NCI-H2196 (cell line): ENCODE measurements around the gene FBXL12.
"Not testable (repeated sequence)": the region's sequence is repeated elsewhere in the genome, so short reads cannot be mapped to it uniquely, and the experiment has no call there.

Experiments
- DNase-seq: peaks from one replicate; lab custom pipeline; 2025; ENCODE audit not compliant: unreplicated experiment; lab: John Stamatoyannopoulos, UW

Gene FBXL12

DNA sequence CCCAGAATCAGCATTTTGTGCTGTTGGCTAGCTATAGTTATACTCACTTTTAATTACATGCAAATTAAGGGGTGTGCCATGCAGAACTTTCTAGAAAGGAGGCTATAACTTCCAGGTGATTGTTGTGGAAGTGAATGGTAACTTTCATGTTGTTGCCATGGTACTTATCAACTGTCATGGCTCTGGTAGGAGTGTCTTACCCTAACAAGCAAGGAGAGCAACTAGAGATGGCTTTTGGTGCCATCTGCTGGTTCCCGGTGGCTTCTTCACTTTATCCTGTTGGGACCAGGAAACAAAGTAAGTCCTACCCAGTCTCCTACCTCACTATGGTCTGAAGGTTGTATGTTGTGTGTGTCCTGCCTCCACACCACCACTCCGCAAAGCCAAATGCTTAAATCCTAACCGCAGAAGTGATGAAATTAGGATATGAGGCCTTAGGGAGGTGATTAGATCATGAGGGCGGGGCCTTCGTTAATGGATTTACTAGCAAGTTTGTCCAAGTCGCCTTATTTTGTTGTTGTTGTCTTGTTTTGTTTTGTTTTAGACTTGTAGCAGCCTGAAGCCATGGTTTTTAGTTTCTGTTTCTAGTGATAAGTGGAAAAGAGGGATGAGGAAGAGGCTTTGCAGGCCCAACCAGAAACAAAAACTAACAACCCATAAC, 22.6 kb downstream of the FBXL12 start:
- peak; percentile 86 for DNase-seq

DNA sequence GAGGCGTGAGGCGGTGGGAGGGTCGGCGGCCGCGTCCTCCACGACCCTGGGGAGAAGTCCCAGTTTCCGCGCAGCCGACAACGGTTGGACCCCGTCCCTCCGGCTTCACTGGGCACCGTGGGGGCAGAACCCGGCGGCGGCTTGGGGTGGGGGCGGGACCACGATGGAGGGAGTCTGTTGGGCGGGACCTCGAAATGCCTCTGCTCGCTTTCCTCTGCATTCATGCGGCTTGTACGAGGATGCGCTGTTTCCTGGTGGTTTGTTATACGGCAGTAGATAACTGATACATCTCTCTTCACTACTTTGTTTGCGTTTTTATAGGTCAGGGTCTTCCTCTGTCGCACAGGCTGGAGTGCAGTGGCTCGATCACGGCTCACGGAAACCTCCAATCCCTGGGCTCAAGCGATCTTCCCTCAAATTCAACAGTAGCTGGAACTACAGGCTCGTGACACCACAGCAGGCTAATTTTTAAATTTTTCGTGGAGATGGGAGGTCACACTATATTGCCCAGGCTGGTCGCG, 25.7 kb downstream of the FBXL12 start:
- no peak for DNase-seq

DNA sequence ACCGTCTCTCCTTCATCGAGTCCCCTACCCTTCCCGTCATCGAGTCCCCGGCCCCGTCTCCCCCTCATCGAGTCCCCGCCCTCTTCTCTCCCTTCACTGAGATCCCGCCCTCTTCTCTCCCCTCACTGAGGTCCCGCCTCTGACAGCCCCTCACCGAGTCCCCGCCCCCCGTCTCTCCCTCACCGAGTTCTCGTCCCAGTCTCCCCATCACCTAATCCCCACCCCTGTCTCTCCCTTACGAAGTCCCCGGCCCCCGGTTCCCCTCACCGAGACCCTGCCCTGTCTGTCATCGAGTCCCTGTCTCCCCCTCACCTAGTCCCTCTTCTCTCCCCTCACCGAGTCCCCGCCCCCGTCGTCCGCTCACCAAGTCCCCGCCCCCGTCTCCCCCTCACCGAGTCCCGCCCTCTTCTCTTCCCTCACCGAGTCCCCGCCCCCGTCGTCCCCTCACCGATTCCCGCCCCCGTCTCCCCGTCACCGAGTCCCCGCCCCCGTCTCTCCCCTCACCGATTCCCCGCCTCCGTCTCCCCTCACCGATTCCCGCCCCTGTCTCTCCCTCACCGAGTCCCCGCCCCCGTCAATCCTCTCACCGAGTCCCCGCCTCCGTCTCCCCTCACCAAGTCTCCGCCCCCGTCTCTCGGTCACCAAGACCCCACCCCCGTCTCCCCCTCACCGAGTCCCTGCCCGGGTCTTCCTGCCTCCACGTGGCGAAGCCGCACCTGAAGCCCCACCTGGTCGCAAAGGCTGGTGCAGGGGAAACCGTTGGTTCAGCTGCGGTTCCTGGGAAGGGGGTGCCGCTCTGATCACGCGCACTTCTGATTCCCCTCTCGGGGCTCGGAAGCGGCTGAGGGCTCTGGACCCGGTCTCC, 26.4 kb downstream of the FBXL12 start:
- peak; percentile 93 for DNase-seq

- DNase-seq: peak; percentile 93
These were observed 27.2 kb downstream of the FBXL12 start for GRCh38 chr19:9791552-9792205.

- not testable (repeated sequence) for DNase-seq
These were observed 27.9 kb downstream of the FBXL12 start for GRCh38 chr19:9791073-9791367.

- not testable (repeated sequence) for DNase-seq
These were observed 29.3 kb downstream of the FBXL12 start for GRCh38 chr19:9789579-9789978.

DNA sequence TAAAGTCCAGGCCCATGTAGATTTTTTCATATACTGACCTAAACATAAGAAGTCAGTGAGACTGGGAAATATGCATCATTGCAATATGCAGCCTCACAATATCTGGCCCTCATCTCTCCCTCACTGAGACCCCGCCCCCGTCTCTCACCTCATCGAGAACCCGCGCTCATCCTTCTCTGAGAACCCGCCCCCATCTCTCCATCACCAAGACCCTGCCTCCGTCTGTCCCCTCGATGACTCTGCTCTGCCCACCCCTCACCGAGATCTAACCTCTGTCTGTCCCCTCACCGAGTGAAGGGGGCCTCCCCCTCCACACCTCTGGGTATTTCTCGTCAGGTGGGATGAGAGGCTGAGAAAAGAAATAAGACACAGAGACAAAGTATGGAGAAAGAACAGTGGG, 29.8 kb downstream of the FBXL12 start:
- no peak for DNase-seq

DNA sequence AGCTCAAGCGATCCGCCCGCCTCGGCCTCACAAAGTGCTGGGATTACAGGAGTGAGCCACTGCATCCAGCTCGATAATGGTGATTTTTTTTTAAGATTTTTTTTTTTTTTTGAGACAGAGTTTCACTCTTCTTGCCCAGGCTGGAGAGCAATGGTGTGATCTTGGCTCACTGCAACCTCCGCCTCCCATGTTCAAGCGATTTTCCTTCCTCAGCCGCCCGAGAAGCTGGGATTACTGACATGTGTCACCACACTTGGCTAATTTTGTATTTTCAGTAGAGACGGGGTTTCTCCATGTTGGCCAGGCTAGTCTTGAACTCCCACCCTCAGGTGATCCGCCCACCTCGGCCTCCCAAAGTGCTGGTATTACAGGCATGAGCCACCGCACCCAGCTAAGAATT, 30.3 kb downstream of the FBXL12 start:
- not testable (repeated sequence) for DNase-seq

DNA sequence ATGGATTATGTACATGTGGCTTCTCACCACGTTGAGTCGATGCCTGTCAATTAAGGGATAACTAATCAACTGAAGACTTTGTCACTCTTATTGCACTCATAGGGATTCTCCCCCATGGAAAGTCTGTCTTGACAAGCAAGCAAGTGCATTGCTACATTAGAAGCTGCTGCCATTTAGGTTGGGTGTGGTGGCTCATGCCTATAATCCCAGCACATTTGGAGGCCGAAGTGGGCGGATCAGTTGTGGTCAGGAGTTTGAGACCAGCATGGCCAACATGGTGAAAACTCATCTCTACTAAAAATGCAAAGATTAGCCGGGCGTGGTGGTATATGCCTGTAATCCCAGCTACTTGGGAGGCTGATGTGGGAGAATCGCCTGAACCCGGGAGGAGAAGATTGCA, 32.1 kb downstream of the FBXL12 start:
- no peak for DNase-seq

GRCh38 chr19:9786342-9786741, 32.5 kb downstream of the FBXL12 start:
- DNase-seq: no peak

DNA sequence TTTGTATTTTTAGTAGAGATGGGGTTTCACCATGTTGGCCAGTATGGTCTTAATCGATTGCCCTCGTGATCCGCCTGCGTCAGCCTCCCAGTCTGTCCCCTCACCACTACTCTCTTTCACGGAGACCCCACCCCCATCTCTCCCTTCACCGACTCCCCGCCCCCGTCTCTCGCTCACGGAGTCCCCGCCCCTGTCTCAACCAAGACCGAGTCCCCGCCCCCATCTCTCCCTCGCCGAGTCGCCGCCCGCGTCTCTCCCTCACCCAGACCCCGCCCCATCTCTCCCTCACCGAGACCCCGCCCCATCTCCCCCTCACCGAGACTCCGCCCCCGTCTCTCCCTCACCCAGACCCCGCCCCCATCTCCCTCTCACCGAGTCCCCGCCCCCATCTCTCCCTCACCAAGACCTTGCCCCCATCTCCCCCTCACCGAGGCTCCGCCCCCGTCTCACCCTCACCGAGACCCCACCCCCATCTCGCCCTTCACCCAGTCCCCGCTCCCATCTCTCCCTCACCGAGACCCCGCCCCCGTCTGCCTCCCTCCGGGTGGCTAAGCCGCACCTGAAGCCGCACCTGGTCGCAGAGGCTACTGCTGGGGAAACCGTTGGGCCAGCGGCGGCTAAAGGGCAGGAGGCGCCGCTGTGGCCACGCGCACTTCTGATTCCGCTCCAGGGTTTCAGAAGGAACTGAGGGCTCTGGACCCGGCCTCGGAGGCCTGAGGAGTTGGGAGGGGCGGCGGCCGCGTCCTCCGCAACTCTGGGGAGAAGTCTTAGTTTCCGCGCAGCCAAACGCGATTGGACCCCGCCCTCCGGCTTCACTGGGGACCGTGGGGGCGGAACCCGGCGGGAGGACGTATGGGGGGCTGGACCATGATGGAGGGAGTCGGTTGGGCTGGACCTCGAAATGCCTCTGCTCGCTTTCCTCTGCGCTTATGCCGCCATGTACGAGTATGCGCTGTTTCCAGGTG, 33.2 kb downstream of the FBXL12 start:
- DNase-seq: peak; percentile 100

- not testable (repeated sequence) for DNase-seq
These were observed 34.7 kb downstream of the FBXL12 start for GRCh38 chr19:9784163-9784496.

- no peak for DNase-seq
These were observed 36.5 kb downstream of the FBXL12 start for GRCh38 chr19:9782338-9782737.

DNA sequence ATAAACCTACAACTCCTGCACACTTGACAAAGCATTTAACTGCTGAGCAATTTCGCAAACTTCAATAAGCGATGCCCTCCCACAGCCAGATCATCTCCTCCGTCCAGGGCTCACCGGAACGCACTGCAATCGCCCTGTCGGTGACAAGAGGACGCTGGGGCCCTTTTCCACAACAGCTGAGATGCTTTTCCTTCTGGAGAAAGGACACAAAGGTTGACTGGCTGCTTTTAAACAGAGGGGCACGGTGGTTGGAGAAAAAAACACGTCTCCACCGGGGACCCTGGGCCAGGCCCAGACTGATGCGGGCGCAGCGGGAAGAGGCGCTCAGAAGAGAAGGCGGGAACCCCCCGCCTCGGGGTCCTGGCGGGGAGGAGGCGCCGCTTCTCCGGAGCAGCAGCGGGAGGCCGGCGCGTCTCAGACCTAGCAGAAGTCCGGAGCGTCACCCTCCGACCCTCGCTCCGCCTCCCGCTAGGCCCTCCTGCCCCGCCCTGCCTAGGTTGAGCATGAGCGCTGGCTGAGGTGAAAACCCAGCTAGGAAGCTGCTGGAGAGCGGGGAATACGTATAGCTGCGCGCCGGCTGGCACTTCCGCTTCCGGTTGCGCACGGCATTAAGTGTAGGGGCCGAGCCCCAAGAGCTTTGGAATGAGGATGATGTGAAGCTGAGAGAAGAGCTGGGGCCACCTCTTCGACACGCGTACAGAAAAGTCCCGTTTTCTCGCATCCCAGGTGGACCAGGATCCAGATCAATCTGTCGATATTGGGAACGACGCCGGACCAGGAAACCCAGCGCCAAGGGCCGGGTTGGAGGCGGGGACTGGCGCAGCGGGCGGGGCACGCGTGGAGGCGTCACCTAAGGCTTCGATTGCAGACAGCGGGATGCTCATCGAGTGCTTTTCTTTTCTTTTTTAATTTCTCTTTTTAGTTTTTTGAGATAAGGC, 50.4 kb downstream of the FBXL12 start, which contains the start of gene ZNF846:
TSS of gene ZNF846 (minus strand) at position 564 of the 938 bp plus-strand sequence. CDS start 3,788 bp downstream, outside the sequence.
- peak; percentile 98 for DNase-seq
